ENCODE results near the gene AP3S1. TPM values are rescaled to one million over a fixed set of nuclear protein-coding genes. Genes with fewer than 3 reads are reported as not detected.

The AP3S1 gene
- total RNA-seq, 6 donors from 2014 or later = 8.9 to 81.1 (median 46.5) TPM

DNA sequence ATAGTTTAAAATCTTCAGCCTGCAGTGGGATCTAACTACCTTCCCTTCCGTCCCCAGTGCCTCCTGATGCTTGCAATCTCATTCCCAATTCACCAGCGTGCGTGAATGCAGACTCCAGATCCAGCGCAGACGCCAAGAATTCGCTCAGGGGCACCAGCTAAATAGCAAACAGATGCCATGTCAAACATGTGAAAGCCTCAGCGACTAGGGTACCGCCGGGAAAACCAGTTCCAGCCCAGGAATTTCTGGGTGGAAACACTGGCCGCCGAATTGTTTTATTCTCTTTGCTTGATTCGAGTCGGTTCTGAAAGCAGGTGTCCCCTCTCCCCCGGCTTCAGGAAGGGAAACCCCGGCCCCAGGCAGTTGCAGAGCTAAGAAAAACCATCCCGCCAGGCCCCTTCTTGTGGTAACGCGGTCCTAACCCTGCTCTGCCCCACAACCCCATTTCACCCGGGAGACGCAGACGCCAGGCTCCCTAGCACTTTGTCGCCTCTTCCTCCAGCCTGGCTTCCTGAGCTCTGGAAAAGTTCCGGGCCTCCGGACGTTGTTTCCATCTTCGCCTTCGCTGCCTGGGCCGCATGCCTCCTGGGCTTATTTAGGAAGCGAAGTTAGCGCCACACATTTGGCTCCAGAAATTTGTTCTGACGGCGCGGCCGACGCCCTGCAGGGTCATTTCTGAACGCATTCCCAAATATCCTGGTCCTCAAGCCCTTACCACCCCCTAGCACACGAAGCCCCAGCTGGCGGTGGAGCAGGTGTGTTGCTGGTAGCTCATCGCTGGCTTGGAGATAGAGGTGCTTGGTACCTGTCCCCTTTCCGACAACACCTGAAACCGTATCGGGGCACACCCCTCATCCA lies 119.9 kb downstream of the AP3S1 start:
- peaks cover 0 to 23% (median 14%) of the 10 kb centered on the region in 4 donors for H3K27me3 ChIP-seq
- no peak overlapping the region for H3K27ac ChIP-seq
- DNase-seq (peak in 1 of 2 donors; percentile 38), ATAC-seq (ENCODE audit: low FRiP score in 2 of 2) (peak in 1 of 2 donors; percentile 7)
- WGBS, 2 donors = 12 to 19% methylated on average over 32 to 42 of the region's 42 CpGs
- H3K9me3 ChIP-seq = no peaks in the 10 kb centered on the region
- H3K36me3 ChIP-seq = no peaks in the 10 kb centered on the region
- peak overlapping the region in 1 of 4 donors; percentile 48 for H3K4me3 ChIP-seq
- peaks cover 18 to 20% (median 19%) of the 10 kb centered on the region in 4 donors for H3K4me1 ChIP-seq
- no peak for TF ChIP-seq POLR2AphosphoS5 (IDR thresholded peaks at IDR 0.05)
- no peak for TF ChIP-seq EP300 (IDR thresholded peaks at IDR 0.05)
- no peak for TF ChIP-seq POLR2A (IDR thresholded peaks at IDR 0.05)
- TF ChIP-seq, protein P1, sequence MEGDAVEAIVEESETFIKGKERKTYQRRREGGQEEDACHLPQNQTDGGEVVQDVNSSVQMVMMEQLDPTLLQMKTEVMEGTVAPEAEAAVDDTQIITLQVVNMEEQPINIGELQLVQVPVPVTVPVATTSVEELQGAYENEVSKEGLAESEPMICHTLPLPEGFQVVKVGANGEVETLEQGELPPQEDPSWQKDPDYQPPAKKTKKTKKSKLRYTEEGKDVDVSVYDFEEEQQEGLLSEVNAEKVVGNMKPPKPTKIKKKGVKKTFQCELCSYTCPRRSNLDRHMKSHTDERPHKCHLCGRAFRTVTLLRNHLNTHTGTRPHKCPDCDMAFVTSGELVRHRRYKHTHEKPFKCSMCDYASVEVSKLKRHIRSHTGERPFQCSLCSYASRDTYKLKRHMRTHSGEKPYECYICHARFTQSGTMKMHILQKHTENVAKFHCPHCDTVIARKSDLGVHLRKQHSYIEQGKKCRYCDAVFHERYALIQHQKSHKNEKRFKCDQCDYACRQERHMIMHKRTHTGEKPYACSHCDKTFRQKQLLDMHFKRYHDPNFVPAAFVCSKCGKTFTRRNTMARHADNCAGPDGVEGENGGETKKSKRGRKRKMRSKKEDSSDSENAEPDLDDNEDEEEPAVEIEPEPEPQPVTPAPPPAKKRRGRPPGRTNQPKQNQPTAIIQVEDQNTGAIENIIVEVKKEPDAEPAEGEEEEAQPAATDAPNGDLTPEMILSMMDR (IDR thresholded peaks at IDR 0.05) = no peak

DNA sequence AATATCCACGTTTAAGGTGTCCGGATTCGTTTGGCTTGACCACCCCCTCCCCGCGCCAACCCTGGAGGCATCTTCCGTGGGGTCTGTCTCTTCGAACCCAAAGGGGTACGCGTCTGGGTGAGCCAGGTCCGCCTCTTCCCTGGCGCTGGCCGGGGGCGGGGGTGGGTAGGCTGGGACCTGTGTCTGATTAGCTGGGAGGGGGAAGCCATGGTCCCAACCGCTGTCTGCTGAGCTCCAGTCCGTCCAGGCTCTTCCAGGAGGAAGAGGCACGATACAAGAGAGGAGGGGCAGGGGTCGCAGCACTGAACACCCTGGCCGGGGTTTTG lies 120.5 kb downstream of the AP3S1 start, which contains the start of gene LVRN:
LVRN (plus strand) TSS at position 237 of the 326 bp plus-strand sequence. CDS start 143 bp downstream, outside the sequence.
- no peak for DNase-seq
- peaks cover 18 to 20% (median 19%) of the 10 kb centered on the region in 4 donors for H3K4me1 ChIP-seq
- WGBS, 2 donors = 10% methylated on average over 14 of the region's 18 CpGs; no CpG with 5 or more reads in 1 of the 2 donors
- TF ChIP-seq, protein P1 (IDR thresholded peaks at IDR 0.05) = no peak
- TF ChIP-seq POLR2A (IDR thresholded peaks at IDR 0.05) (no peak), POLR2AphosphoS5 (IDR thresholded peaks at IDR 0.05) (no peak), EP300 (IDR thresholded peaks at IDR 0.05) (no peak)
- no peak within 1 kb of the TSS for H3K27ac ChIP-seq
- no peak for ATAC-seq (ENCODE audit: low FRiP score in 2 of 2)
- H3K9me3 ChIP-seq = no peaks in the 10 kb centered on the region
- peak within 1 kb of the TSS in 3 of 4 donors; percentile 22 to 48 (median 42) for H3K4me3 ChIP-seq
- peaks cover 0 to 23% (median 14%) of the 10 kb centered on the region in 4 donors for H3K27me3 ChIP-seq
- no peaks in the 10 kb centered on the region for H3K36me3 ChIP-seq

DNA sequence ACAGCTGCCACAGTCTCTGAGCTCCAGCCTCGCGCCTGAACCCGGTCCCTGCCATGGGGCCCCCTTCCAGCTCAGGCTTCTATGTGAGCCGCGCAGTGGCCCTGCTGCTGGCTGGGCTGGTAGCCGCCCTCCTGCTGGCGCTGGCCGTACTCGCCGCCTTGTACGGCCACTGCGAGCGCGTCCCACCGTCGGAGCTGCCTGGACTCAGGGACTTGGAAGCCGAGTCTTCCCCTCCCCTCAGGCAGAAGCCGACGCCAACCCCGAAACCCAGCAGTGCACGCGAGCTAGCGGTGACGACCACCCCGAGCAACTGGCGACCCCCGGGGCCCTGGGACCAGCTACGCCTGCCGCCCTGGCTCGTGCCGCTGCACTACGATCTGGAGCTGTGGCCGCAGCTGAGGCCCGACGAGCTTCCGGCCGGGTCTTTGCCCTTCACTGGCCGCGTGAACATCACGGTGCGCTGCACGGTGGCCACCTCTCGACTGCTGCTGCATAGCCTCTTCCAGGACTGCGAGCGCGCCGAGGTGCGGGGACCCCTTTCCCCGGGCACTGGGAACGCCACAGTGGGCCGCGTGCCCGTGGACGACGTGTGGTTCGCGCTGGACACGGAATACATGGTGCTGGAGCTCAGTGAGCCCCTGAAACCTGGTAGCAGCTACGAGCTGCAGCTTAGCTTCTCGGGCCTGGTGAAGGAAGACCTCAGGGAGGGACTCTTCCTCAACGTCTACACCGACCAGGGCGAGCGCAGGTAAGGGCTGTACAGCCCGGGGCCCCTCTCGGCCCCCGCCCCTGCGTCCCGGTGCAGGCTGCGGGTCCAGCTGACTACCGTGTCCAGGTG lies 121.0 kb downstream of the AP3S1 start:
- H3K36me3 ChIP-seq = no peaks in the 10 kb centered on the region
- peak overlapping the region in 3 of 4 donors; percentile 22 to 48 (median 42) for H3K4me3 ChIP-seq
- DNase-seq (peak in 1 of 2 donors; percentile 85), ATAC-seq (ENCODE audit: low FRiP score in 2 of 2) (peak; percentile 66 to 90)
- no peak overlapping the region for H3K27ac ChIP-seq
- WGBS, 2 donors = 10 to 17% methylated on average over 11 of the region's 71 CpGs
- peaks cover 18 to 20% (median 19%) of the 10 kb centered on the region in 4 donors for H3K4me1 ChIP-seq
- no peak for TF ChIP-seq POLR2A (IDR thresholded peaks at IDR 0.05)
- TF ChIP-seq EP300 (IDR thresholded peaks at IDR 0.05) = no peak
- TF ChIP-seq POLR2AphosphoS5 (IDR thresholded peaks at IDR 0.05) = no peak
- TF ChIP-seq, protein P1 (IDR thresholded peaks at IDR 0.05) = no peak
- peaks cover 0 to 23% (median 14%) of the 10 kb centered on the region in 4 donors for H3K27me3 ChIP-seq
- H3K9me3 ChIP-seq = no peaks in the 10 kb centered on the region

DNA sequence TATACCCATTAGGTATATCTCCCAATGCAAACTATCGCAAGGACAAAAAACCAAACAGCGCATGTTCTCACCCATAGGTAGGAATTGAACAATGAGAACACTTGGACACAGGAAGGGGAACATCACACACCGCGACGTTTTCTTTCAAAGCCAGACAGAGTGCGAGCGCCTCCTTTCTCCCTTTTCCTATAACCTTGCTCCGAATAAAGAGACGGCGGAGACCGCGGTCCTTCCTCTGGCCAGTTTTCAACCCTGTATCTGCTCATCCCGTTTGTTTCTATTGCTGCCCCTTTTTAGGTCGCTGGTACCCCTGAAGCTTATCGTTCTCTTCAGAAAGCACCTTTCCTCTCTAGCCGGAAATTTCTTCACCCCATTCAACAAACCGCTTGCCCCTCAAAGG lies 121.8 kb downstream of the AP3S1 start:
- Histone ChIP-seq H3K4me3 (no peak overlapping the region), H3K4me1 (peaks cover 18 to 20% (median 19%) of the 10 kb centered on the region in 4 donors), H3K27ac (no peak overlapping the region), H3K27me3 (peaks cover 0 to 23% (median 14%) of the 10 kb centered on the region in 4 donors), H3K36me3 (no peaks in the 10 kb centered on the region), H3K9me3 (no peaks in the 10 kb centered on the region)
- WGBS, 2 donors = 36 to 38% methylated on average over 17 of the region's 17 CpGs
- TF ChIP-seq, protein P1 (IDR thresholded peaks at IDR 0.05) = no peak
- TF ChIP-seq EP300 (IDR thresholded peaks at IDR 0.05) (no peak), POLR2AphosphoS5 (IDR thresholded peaks at IDR 0.05) (no peak), POLR2A (IDR thresholded peaks at IDR 0.05) (no peak)
- no peak for ATAC-seq (ENCODE audit: low FRiP score in 2 of 2)
- DNase-seq = no peak

Other genes with a start within 250 kb of the AP3S1 start
- 1 to 10 TPM in 4 of 6 donors, under 1 TPM in 2; 0.30 to 6.7 (median 1.8) TPM for gene TICAM2, start 239.5 kb upstream of the AP3S1 start, total RNA-seq
- 100 to 1,000 TPM in 3 of 6 donors, 10 to 100 TPM in 3; 16.8 to 116 (median 99.6) TPM for gene TMED7, start 215.9 kb upstream of the AP3S1 start, total RNA-seq
- 10 to 100 TPM in 1 of 6 donors, 1 to 10 TPM in 5; 2.3 to 14.4 (median 6.9) TPM for gene CDO1, start 25.3 kb upstream of the AP3S1 start, total RNA-seq
- 10 to 100 TPM; 28.3 to 63.0 (median 33.0) TPM for gene ATG12, start 370 bp upstream of the AP3S1 start, total RNA-seq
- gene LVRN, start 120.5 kb downstream of the AP3S1 start, total RNA-seq = under 1 TPM in 3 of 6 donors, not detected in 3; 0.17 to 0.40 (median 0.30) TPM
- not detected for gene ARL14EPL, start 190.5 kb downstream of the AP3S1 start, total RNA-seq
- gene COMMD10, start 243.1 kb downstream of the AP3S1 start, total RNA-seq = 10 to 100 TPM; 16.5 to 49.2 (median 25.4) TPM

All from upper lobe of left lung (tissue), 6 donors.